ENCODE data around the gene ZNF428.

- TF ChIP-seq POLR2A (IDR thresholded peaks at IDR 0.05) (no peak), CTCF (IDR thresholded peaks at IDR 0.05) (no peak), EP300 (IDR thresholded peaks at IDR 0.05) (no peak)
Observed at GRCh38 chr19:43561139-43561970, 58.1 kb downstream of the ZNF428 start.

All from ovary (tissue), 3 donors.